Transverse colon (tissue), 3 donors: Measurements from ENCODE around the gene ZNF326.

Experiments used
- CTCF ChIP-seq, 5 experiments: fragments of 200-600 bp in 3 of 5; fragments of 450-650 bp in 2 of 5; sonication (generic) in 3 of 5; IDR thresholded peaks; 1 replicate in 2 of 5; 2 replicates in 3 of 5; pipeline ENCODE4 v1.5.1; 2016 to 2017; ENCODE audit warnings: antibody characterized with exemption in 5 of 5, inconsistent platforms in 3 of 5, mild to moderate bottlenecking in 2 of 5, moderate library complexity in 1 of 5
- EP300 ChIP-seq: sonication (generic); formaldehyde crosslinking; IDR thresholded peaks from one replicate; pipeline ENCODE4 v1.6.1; 2017; ENCODE audit warnings: antibody characterized with exemption, low read depth
- POLR2A ChIP-seq: fragments of 450-650 bp; IDR thresholded peaks from one replicate; pipeline ENCODE4 v1.6.1; 2016; ENCODE audit warnings: antibody characterized with exemption, mild to moderate bottlenecking, moderate library complexity

- TF ChIP-seq POLR2A (no peak), CTCF (IDR thresholded peaks at IDR 0.05) (no peak), EP300 (no peak)
These were observed 3.4 kb downstream of the ZNF326 start for GRCh38 chr1:89998306-89998705.
